GM12878 (cell line): ENCODE measurements around the gene OR2T6.
"Not testable (repeated sequence)": the region's sequence is repeated elsewhere in the genome, so short reads cannot be mapped to it uniquely, and the experiment has no call there.

Source experiments
- BMI1 ChIP-seq: fragments of 450-650 bp; IDR thresholded peaks from 2 replicates; pipeline ENCODE4 v1.6.1; 2016; ENCODE audit warnings: mild to moderate bottlenecking, moderate library complexity, borderline replicate concordance
- CTCF ChIP-seq, 3 experiments: IDR thresholded peaks in 2 of 3; conservative IDR thresholded peaks in 1 of 3; 2 replicates each; pipeline ENCODE4 v1.5.1; 2011; ENCODE audit warnings: low read depth in 3 of 3, low read length in 3 of 3, mild to moderate bottlenecking in 3 of 3, control low read depth in 2 of 3, moderate library complexity in 2 of 3, inconsistent platforms in 1 of 3, mixed read lengths in 1 of 3; ENCODE audit not compliant: control insufficient read depth in 2 of 3, insufficient read depth in 1 of 3; ENCODE audit errors: extremely low read depth in 1 of 3
- TF ChIP-seq, protein P1 (sequence below): fragments of 450-650 bp; IDR thresholded peaks from 2 replicates; pipeline ENCODE4 v1.6.1; 2016; ENCODE audit warnings: mild to moderate bottlenecking

- TF ChIP-seq BMI1; CTCF (IDR thresholded peaks at IDR 0.05 in 2 of 3, conservative IDR thresholded peaks at IDR 0.05 in 1 of 3; ENCODE audit: control insufficient read depth in 2 of 3, extremely low read depth in 1 of 3, insufficient read depth in 1 of 3, low read depth in 3 of 3, low read length in 3 of 3): not testable (repeated sequence)
- TF ChIP-seq, protein P1, sequence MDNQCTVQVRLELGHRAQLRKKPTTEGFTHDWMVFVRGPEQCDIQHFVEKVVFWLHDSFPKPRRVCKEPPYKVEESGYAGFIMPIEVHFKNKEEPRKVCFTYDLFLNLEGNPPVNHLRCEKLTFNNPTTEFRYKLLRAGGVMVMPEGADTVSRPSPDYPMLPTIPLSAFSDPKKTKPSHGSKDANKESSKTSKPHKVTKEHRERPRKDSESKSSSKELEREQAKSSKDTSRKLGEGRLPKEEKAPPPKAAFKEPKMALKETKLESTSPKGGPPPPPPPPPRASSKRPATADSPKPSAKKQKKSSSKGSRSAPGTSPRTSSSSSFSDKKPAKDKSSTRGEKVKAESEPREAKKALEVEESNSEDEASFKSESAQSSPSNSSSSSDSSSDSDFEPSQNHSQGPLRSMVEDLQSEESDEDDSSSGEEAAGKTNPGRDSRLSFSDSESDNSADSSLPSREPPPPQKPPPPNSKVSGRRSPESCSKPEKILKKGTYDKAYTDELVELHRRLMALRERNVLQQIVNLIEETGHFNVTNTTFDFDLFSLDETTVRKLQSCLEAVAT, result not testable (repeated sequence)
Measured at GRCh38 chr1:248433811-248434415, 58.4 kb downstream of the OR2T6 start.
